Measurements from ENCODE around the gene CFAP410. TPM values are rescaled to one million over a fixed set of nuclear protein-coding genes. Genes with fewer than 3 reads are reported as not detected.

CFAP410 gene
- total and polyA plus RNA-seq, 2 of the 13 experiments (the other 11 are each of a cell fraction or from before 2014, with no cell fraction given): 8.0 to 20.1 TPM

GRCh38 chr21:44348861-44349260, 9.7 kb upstream of the CFAP410 start:
- FAIRE-seq: no peak
- no TSS peak for BruUV-seq (replicated peaks)
- no peak overlapping the region for H2AFZ ChIP-seq (ENCODE audit: low read length)
- peaks cover 5% of the 10 kb centered on the region; the same call in 1 of the 2 replicates for H3K4me1 ChIP-seq (ENCODE audit: insufficient read depth, low read length)
- intact Hi-C loops (cut with micrococcal nuclease; ENCODE audit: unreplicated experiment) (no loop called here), in situ Hi-C loops (cut with HindIII; ENCODE audit: extremely low pct_ligation_motif_present, low pct_unique_long_range_greater_than_20kb) (no loop called here)
- H4K20me1 ChIP-seq (ENCODE audit: insufficient read depth, low read length): no peaks in the 10 kb centered on the region
- H3K4me3 ChIP-seq (replicated peaks in 1 of 3; ENCODE audit: insufficient read depth in 1 of 3, low read depth in 2 of 3, low read length in 3 of 3): no peak overlapping the region
- H3K4me2 ChIP-seq (ENCODE audit: low read depth, low read length): no peak overlapping the region
- DNase-seq (ENCODE audit: low spot score): no peak
- ATAC-seq: peak; percentile 17; the same call in 2 of the 3 replicates
- no peak overlapping the region for H3K27ac ChIP-seq (ENCODE audit: extremely low read length, insufficient read depth, low read length)
- ChIA-PET POLR2A (no interaction called here), CTCF (ENCODE audit: low intra/inter-chr PET ratio, low total read pairs) (no interaction called here)
- no peaks in the 10 kb centered on the region for H3K79me2 ChIP-seq (ENCODE audit: insufficient read depth, low read length)
- WGBS (ENCODE audit: low lambda C conversion rate): 79% methylated on average over 9 of the region's 19 CpGs
- peaks cover 3 to 23% of the 10 kb centered on the region in 2 experiments; a peak in 4 of 5 replicates for H3K27me3 ChIP-seq (ENCODE audit: control insufficient read depth in 1 of 2, insufficient read depth in 2 of 2, low read length in 2 of 2)
- H3K9ac ChIP-seq (ENCODE audit: insufficient read depth, low read depth, low read length): no peak overlapping the region
- H3K36me3 ChIP-seq (replicated peaks in 1 of 2; ENCODE audit: control insufficient read depth in 1 of 2, insufficient read depth in 2 of 2, low read length in 2 of 2): no peaks in the 10 kb centered on the region
- H3K9me3 ChIP-seq (ENCODE audit: low read length): no peaks in the 10 kb centered on the region
- TF ChIP-seq ZNF720 (CRISPR knock-in tag; IDR thresholded peaks at IDR 0.05) (no peak), MTF2 (CRISPR knock-in tag; IDR thresholded peaks at IDR 0.05; ENCODE audit: borderline replicate concordance) (no peak), TMF1 (CRISPR knock-in tag; IDR thresholded peaks at IDR 0.05; ENCODE audit: low read depth) (no peak), ASH2L (IDR thresholded peaks at IDR 0.05; ENCODE audit: insufficient read length, low read depth, low read length) (no peak), ZNF737 (CRISPR knock-in tag; IDR thresholded peaks at IDR 0.05; ENCODE audit: borderline replicate concordance) (no peak), DNMT1 (CRISPR knock-in tag; IDR thresholded peaks at IDR 0.05) (no peak), ZNF652 (CRISPR knock-in tag; IDR thresholded peaks at IDR 0.05; ENCODE audit: borderline replicate concordance, low read depth) (no peak), ZNF569 (CRISPR knock-in tag; IDR thresholded peaks at IDR 0.05; ENCODE audit: borderline replicate concordance) (no peak), ZNF142 (CRISPR knock-in tag; IDR thresholded peaks at IDR 0.05) (no peak), KLF11 (CRISPR knock-in tag; IDR thresholded peaks at IDR 0.05) (no peak), ZNF704 (CRISPR knock-in tag; IDR thresholded peaks at IDR 0.05; ENCODE audit: borderline replicate concordance) (no peak), NR2F6 (IDR thresholded peaks at IDR 0.05) (no peak), NR2F6 (CRISPR knock-in tag; IDR thresholded peaks at IDR 0.05) (no peak), ATF1 (CRISPR knock-in tag; IDR thresholded peaks at IDR 0.05) (no peak), ZIK1 (CRISPR knock-in tag; IDR thresholded peaks at IDR 0.05; ENCODE audit: borderline replicate concordance, low read depth) (no peak), ZNF292 (CRISPR knock-in tag; IDR thresholded peaks at IDR 0.05; ENCODE audit: borderline replicate concordance, low read depth) (no peak)
- TF ChIP-seq, protein P1, sequence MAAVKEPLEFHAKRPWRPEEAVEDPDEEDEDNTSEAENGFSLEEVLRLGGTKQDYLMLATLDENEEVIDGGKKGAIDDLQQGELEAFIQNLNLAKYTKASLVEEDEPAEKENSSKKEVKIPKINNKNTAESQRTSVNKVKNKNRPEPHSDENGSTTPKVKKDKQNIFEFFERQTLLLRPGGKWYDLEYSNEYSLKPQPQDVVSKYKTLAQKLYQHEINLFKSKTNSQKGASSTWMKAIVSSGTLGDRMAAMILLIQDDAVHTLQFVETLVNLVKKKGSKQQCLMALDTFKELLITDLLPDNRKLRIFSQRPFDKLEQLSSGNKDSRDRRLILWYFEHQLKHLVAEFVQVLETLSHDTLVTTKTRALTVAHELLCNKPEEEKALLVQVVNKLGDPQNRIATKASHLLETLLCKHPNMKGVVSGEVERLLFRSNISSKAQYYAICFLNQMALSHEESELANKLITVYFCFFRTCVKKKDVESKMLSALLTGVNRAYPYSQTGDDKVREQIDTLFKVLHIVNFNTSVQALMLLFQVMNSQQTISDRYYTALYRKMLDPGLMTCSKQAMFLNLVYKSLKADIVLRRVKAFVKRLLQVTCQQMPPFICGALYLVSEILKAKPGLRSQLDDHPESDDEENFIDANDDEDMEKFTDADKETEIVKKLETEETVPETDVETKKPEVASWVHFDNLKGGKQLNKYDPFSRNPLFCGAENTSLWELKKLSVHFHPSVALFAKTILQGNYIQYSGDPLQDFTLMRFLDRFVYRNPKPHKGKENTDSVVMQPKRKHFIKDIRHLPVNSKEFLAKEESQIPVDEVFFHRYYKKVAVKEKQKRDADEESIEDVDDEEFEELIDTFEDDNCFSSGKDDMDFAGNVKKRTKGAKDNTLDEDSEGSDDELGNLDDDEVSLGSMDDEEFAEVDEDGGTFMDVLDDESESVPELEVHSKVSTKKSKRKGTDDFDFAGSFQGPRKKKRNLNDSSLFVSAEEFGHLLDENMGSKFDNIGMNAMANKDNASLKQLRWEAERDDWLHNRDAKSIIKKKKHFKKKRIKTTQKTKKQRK (IDR thresholded peaks at IDR 0.05; ENCODE audit: low read length): no peak
